ENCODE measurements around the gene NOS1AP.

GRCh38 chr1:162213281-162213912 is 143.9 kb downstream of the NOS1AP start:
- TF ChIP-seq CTCF (conservative IDR thresholded peaks at IDR 0.05) = no peak
- TF ChIP-seq ZFX (IDR thresholded peaks at IDR 0.05) = no peak

All from C4-2B (cell line).